HepG2 (cell line): ENCODE measurements around the gene VAC14. TPM values are rescaled to one million over a fixed set of nuclear protein-coding genes. Genes with fewer than 3 reads are reported as not detected.
A peak's percentile ranks its signal among the peaks of the same experiment; 100 is the strongest.

Source experiments
- CCDC6 ChIP-seq: sonication (generic); formaldehyde crosslinking; IDR thresholded peaks from 2 replicates; pipeline ENCODE4 v1.8.1; 2022; ENCODE audit warnings: mild to moderate bottlenecking, missing genetic modification reagents, moderate library complexity
- CHD2 ChIP-seq: IDR thresholded peaks from 2 replicates; pipeline ENCODE4 v1.6.1; 2011; ENCODE audit warnings: low read depth, low read length, improper control_type of control experiment
- LCORL ChIP-seq, 2 experiments: fragments of 450-650 bp in 1 of 2; sonication (generic) in 1 of 2; formaldehyde crosslinking in 1 of 2; IDR thresholded peaks; 2 replicates each; pipeline versions ENCODE4 v1.5.0 to v1.6.1; 2017 to 2020; ENCODE audit warnings: antibody characterized with exemption in 1 of 2, missing genetic modification reagents in 1 of 2
- MLX ChIP-seq: IDR thresholded peaks from 2 replicates; pipeline ENCODE4 v1.6.1; 2016
- MNT ChIP-seq: fragments of 450-650 bp; IDR thresholded peaks from 2 replicates; pipeline ENCODE4 v1.6.1; 2016
- NCOA1 ChIP-seq: sonication (generic); formaldehyde crosslinking; IDR thresholded peaks from 2 replicates; pipeline ENCODE4 v1.9.0; 2021; ENCODE audit warnings: missing genetic modification reagents
- NFKBIZ ChIP-seq: IDR thresholded peaks from 2 replicates; pipeline ENCODE4 v1.6.1; 2018; ENCODE audit warnings: missing genetic modification reagents, missing compliant biosample characterization
- NR2C2 ChIP-seq: sonication (generic); formaldehyde crosslinking; IDR thresholded peaks from 2 replicates; pipeline ENCODE4 v1.4.0; 2020; ENCODE audit warnings: missing genetic modification reagents, mild to moderate bottlenecking, moderate library complexity, borderline replicate concordance
- NRL ChIP-seq: sonication (generic); formaldehyde crosslinking; IDR thresholded peaks from 2 replicates; pipeline ENCODE4 v1.5.0; 2020; ENCODE audit warnings: missing genetic modification reagents, mild to moderate bottlenecking, moderate library complexity, borderline replicate concordance
- ONECUT2 ChIP-seq: sonication (generic); formaldehyde crosslinking; IDR thresholded peaks from 2 replicates; pipeline ENCODE4 v1.4.0; 2020; ENCODE audit warnings: missing genetic modification reagents
- RFX3 ChIP-seq: IDR thresholded peaks from 2 replicates; pipeline ENCODE4 v1.6.1; 2016; ENCODE audit warnings: missing biosample characterization, missing genetic modification reagents
- SAP130 ChIP-seq: IDR thresholded peaks from 2 replicates; pipeline ENCODE4 v1.6.1; 2016; ENCODE audit warnings: low read depth
- SIN3B ChIP-seq: fragments of 150-350 bp; IDR thresholded peaks from 2 replicates; pipeline ENCODE4 v1.6.1; 2014; ENCODE audit warnings: low read length
- TBX2 ChIP-seq: sonication (generic); formaldehyde crosslinking; IDR thresholded peaks from 2 replicates; pipeline ENCODE4 v1.5.0; 2020; ENCODE audit warnings: missing genetic modification reagents, mild to moderate bottlenecking, borderline replicate concordance
- THAP11 ChIP-seq: IDR thresholded peaks from 2 replicates; pipeline ENCODE4 v1.6.1; 2016; ENCODE audit warnings: missing biosample characterization, missing genetic modification reagents
- YEATS2 ChIP-seq: sonication (generic); formaldehyde crosslinking; IDR thresholded peaks from 2 replicates; pipeline ENCODE4 v1.4.0; 2020; ENCODE audit warnings: missing genetic modification reagents, borderline replicate concordance
- ZFY ChIP-seq: sonication (generic); formaldehyde crosslinking; IDR thresholded peaks from 2 replicates; pipeline ENCODE4 v1.4.0; 2020; ENCODE audit warnings: missing genetic modification reagents
- ZMAT5 ChIP-seq: sonication (generic); formaldehyde crosslinking; IDR thresholded peaks from 2 replicates; pipeline ENCODE4 v1.5.0; 2020; ENCODE audit warnings: mild to moderate bottlenecking, low read depth, missing genetic modification reagents, borderline replicate concordance
- ZNF207 ChIP-seq: fragments of 450-650 bp; IDR thresholded peaks from 2 replicates; pipeline ENCODE4 v1.6.1; 2016; ENCODE audit warnings: antibody characterized with exemption, borderline replicate concordance
- ZNF30 ChIP-seq: sonication (generic); formaldehyde crosslinking; IDR thresholded peaks from 2 replicates; pipeline ENCODE4 v1.5.0; 2020; ENCODE audit warnings: mild to moderate bottlenecking, missing genetic modification reagents
- ZNF570 ChIP-seq: sonication (generic); formaldehyde crosslinking; IDR thresholded peaks from 2 replicates; pipeline ENCODE4 v1.4.0; 2020; ENCODE audit warnings: mild to moderate bottlenecking, missing genetic modification reagents, borderline replicate concordance
- ZNF670 ChIP-seq: sonication (generic); formaldehyde crosslinking; IDR thresholded peaks from 2 replicates; pipeline ENCODE4 v1.8.0; 2022; ENCODE audit warnings: mild to moderate bottlenecking, missing genetic modification reagents, borderline replicate concordance
- ZNF772 ChIP-seq: sonication (generic); formaldehyde crosslinking; IDR thresholded peaks from 2 replicates; pipeline ENCODE4 v1.5.0; 2020; ENCODE audit warnings: mild to moderate bottlenecking, missing genetic modification reagents
- ZNF841 ChIP-seq: sonication (generic); formaldehyde crosslinking; IDR thresholded peaks from 2 replicates; pipeline ENCODE4 v1.8.1; 2023; ENCODE audit warnings: missing genetic modification reagents, borderline replicate concordance
- polyA plus RNA-seq, 8 experiments: library from polyadenylated mRNA; depleted of rRNA in 3 of 8; stranded (reverse) in 7 of 8; unstranded in 1 of 8; fragments of >200 nt; fragmentation: Illumina TruSeq in 4 of 8; extraction: Trizol in 4 of 8; gene quantifications; 2 replicates each; pipeline versions ENCODE4 v1.2.1 to v1.2.3, GENCODE V29; 2011 to 2016; ENCODE audit warnings: low read depth in 4 of 8, missing spikeins in 1 of 8, mixed read lengths in 1 of 8; ENCODE audit not compliant: insufficient read depth in 1 of 8
- total RNA-seq, 5 experiments: library from RNA; depleted of rRNA; stranded (reverse); fragments of >200 nt; fragmentation: Illumina TruSeq; extraction: Trizol; gene quantifications; 2 replicates each; pipeline ENCODE4 v1.2.3, GENCODE V29; 2016; ENCODE audit warnings: low read depth in 1 of 5
- TF ChIP-seq, protein P1 (sequence below): sonication (generic); formaldehyde crosslinking; IDR thresholded peaks from 2 replicates; pipeline ENCODE4 v1.8.0; 2022; ENCODE audit warnings: mild to moderate bottlenecking, missing genetic modification reagents; ENCODE audit not compliant: insufficient replicate concordance
- TF ChIP-seq, protein P2 (sequence below): sonication (generic); formaldehyde crosslinking; IDR thresholded peaks from 2 replicates; pipeline ENCODE4 v1.8.1; 2022; ENCODE audit warnings: mild to moderate bottlenecking, missing genetic modification reagents

The VAC14 gene
- total and polyA plus RNA-seq, 2 of the 13 experiments (the other 11 are each of a cell fraction or from before 2014, with no cell fraction given): 23.5 to 24.6 TPM

- TF ChIP-seq, protein P1, sequence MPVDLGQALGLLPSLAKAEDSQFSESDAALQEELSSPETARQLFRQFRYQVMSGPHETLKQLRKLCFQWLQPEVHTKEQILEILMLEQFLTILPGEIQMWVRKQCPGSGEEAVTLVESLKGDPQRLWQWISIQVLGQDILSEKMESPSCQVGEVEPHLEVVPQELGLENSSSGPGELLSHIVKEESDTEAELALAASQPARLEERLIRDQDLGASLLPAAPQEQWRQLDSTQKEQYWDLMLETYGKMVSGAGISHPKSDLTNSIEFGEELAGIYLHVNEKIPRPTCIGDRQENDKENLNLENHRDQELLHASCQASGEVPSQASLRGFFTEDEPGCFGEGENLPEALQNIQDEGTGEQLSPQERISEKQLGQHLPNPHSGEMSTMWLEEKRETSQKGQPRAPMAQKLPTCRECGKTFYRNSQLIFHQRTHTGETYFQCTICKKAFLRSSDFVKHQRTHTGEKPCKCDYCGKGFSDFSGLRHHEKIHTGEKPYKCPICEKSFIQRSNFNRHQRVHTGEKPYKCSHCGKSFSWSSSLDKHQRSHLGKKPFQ (CRISPR knock-in tag): no peak
- TF ChIP-seq NRL (CRISPR knock-in tag): peak; percentile 14
- no peak for TF ChIP-seq ZNF841 (CRISPR knock-in tag)
- TF ChIP-seq CCDC6 (CRISPR knock-in tag): no peak
- TF ChIP-seq THAP11 (CRISPR knock-in tag): 0 out of 2 replicates have a peak, but pooled peaks have one; percentile 23
- TF ChIP-seq ZNF30 (CRISPR knock-in tag): no peak
- no peak for TF ChIP-seq ZNF207
- TF ChIP-seq RFX3 (CRISPR knock-in tag): no peak
- peak; percentile 79 for TF ChIP-seq TBX2 (CRISPR knock-in tag)
- TF ChIP-seq ONECUT2 (CRISPR knock-in tag): no peak
- no peak for TF ChIP-seq LCORL (IDR thresholded peaks at IDR 0.05)
- peak; percentile 57; the same call in 1 of the 2 replicates for TF ChIP-seq LCORL (CRISPR knock-in tag; IDR thresholded peaks at IDR 0.05)
- no peak for TF ChIP-seq SIN3B
- no peak for TF ChIP-seq MLX (CRISPR knock-in tag)
- TF ChIP-seq SAP130 (CRISPR knock-in tag): peak; percentile 19; the same call in 1 of the 2 replicates
- TF ChIP-seq NFKBIZ (CRISPR knock-in tag): no peak
- TF ChIP-seq MNT: no peak
- TF ChIP-seq YEATS2: no peak
- TF ChIP-seq NR2C2 (CRISPR knock-in tag): peak; percentile 86
- TF ChIP-seq ZMAT5 (CRISPR knock-in tag): no peak
- TF ChIP-seq NCOA1 (CRISPR knock-in tag): no peak
- no peak for TF ChIP-seq CHD2
- TF ChIP-seq ZNF570 (CRISPR knock-in tag): no peak
- TF ChIP-seq, protein P2, sequence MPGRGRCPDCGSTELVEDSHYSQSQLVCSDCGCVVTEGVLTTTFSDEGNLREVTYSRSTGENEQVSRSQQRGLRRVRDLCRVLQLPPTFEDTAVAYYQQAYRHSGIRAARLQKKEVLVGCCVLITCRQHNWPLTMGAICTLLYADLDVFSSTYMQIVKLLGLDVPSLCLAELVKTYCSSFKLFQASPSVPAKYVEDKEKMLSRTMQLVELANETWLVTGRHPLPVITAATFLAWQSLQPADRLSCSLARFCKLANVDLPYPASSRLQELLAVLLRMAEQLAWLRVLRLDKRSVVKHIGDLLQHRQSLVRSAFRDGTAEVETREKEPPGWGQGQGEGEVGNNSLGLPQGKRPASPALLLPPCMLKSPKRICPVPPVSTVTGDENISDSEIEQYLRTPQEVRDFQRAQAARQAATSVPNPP (CRISPR knock-in tag): no peak
- peak; percentile 84 for TF ChIP-seq ZFY (CRISPR knock-in tag)
- no peak; the same call in none of the 2 replicates for TF ChIP-seq ZNF772
- TF ChIP-seq ZNF670 (CRISPR knock-in tag): no peak; the same call in 1 of the 2 replicates
Observed at GRCh38 chr16:70683146-70683944, 117.6 kb downstream of the VAC14 start (continued).
